Stimulated activated CD8-positive, alpha-beta memory T cell treated with anti-CD3 and anti-CD28 coated beads, Interleukin-15, amount 100 ng/mL, for 24 hours (primary cell): ENCODE results near the gene YTHDC2.
"Not testable (repeated sequence)": the region's sequence is repeated elsewhere in the genome, so short reads cannot be mapped to it uniquely, and the experiment has no call there.

ENCODE experiments used
- DNase-seq: peaks from one replicate; pipeline ENCODE4 v3.0.0-alpha.2; 2020; ENCODE audit warnings: low read depth

The YTHDC2 gene

GRCh38 chr5:113520429-113520828 is 6.9 kb downstream of the YTHDC2 start:
- DNase-seq, result no peak

GRCh38 chr5:113520899-113521298 is 7.4 kb downstream of the YTHDC2 start:
- no peak for DNase-seq

DNA sequence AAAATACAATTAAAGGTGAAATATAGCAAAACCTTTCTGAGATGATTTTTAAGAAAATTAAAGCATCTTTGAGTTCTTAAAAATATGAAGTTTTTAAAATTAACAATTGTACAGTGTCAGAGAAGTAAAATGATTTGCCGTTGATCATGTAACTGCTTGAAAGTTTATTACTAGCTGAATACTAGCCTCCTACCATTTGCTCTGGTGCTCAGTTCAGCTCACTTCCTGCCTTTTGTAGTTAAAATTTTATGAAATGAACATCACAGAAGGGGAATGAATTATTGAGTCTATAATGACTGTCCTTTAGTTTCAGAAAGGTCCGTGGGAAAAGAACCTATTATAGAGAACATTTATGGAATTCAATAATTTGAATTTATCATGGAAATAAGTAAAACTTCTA is 9.7 kb downstream of the YTHDC2 start:
- DNase-seq, result no peak

GRCh38 chr5:113524927-113525326 is 11.4 kb downstream of the YTHDC2 start:
- no peak for DNase-seq

GRCh38 chr5:113526421-113526820 is 12.9 kb downstream of the YTHDC2 start:
- DNase-seq, result no peak

- no peak for DNase-seq
Observed at GRCh38 chr5:113527746-113528145, 14.3 kb downstream of the YTHDC2 start.

GRCh38 chr5:113531481-113532159 is 18.1 kb downstream of the YTHDC2 start:
- no peak for DNase-seq

DNA sequence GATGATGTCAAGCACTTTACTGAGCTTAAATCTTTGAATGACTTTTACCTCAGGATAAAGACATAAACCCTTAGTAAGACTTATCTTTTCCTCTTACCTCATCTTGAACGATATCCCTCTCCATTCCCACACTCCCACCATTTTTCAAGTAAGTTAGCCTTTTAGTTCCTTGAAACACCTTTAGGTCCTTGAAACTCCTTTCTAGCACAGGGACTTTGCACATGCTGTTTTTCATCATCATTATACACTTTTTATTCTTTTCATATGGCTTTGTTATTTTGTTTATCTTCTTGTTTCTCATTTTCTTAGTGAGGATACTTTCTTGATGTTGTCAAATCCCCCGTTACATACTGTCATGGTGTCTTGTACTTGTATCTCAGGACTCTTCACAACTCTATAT is 24.8 kb downstream of the YTHDC2 start:
- no peak for DNase-seq

- DNase-seq, result no peak
Observed at GRCh38 chr5:113546703-113547183, 33.2 kb downstream of the YTHDC2 start.

DNA sequence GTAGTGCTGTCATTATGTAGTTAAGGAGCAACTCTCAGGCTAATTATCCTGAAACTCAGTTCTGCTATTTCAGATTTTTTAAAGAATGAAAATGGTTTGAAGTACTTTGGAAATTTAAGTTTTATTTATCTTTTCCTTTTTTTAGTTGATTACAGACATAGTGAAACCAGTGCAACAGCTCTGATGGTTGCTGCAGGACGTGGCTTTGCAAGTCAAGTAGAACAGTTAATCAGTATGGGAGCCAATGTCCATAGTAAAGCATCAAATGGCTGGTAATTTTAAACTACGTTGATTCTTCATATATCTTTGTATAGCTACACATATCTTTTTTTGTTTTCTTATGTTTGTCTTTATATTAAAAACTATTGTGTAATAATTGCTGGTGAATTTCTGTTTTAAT is 34.9 kb downstream of the YTHDC2 start:
- DNase-seq, result no peak

DNA sequence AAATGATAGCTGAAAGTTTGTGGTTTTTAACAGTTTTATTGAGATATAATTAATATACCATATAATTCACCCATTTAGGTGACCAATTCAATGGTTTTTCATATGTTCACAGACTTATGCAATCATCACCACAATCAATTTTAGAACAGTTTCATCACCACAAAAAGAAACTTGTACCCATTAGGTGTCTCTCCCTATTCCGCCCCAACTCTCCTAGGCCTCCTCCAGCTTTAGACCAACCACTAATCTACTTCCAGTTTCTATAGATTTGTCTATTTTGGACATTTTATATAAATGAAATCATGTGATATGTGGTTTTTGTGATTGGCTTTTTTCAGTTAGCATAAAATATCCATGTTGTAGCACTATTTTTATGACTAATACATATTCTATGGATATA is 38.6 kb downstream of the YTHDC2 start:
- DNase-seq, result no peak

DNA sequence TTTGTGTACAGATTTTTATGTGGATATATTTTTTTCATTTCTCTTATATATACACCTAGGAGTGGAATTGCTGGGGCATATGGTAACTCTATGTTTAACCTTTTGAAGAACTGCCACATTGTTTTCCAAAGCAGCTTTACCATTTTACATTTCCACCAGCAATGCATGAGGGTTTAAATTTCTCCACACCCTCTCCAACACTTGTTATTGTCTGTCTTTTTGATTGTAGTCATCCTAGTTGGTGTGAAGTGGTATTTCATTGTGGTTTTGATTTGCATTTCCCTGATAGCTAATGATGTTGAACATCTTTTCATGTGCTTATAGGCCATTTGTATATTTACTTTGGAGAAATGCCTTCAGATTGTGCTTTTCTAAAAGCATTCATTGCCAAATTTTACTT is 39.1 kb downstream of the YTHDC2 start:
- no peak for DNase-seq

- DNase-seq, result no peak
Observed at GRCh38 chr5:113562828-113563400, 49.4 kb downstream of the YTHDC2 start.

GRCh38 chr5:113569396-113569795 is 55.9 kb downstream of the YTHDC2 start:
- DNase-seq, result no peak

DNA sequence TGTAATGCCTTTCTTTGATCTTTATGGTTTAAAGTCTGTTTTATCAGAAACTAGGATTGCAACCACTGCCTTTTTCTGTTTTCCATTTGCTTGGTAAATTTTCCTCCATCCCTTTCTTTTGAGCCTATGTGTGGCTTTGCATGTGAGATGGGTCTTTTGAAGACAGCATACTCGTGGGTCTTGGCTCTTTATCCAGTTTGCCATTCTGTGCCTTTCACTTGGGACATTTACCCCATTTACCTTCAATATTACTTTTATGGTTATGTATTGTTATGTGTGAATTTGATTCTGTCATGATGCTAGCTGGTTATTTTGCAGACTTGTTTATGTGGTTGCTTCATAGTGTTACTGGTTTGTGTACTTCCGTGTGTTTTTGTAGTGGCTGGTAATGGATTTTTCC is 59.2 kb downstream of the YTHDC2 start:
- DNase-seq, result no peak

DNA sequence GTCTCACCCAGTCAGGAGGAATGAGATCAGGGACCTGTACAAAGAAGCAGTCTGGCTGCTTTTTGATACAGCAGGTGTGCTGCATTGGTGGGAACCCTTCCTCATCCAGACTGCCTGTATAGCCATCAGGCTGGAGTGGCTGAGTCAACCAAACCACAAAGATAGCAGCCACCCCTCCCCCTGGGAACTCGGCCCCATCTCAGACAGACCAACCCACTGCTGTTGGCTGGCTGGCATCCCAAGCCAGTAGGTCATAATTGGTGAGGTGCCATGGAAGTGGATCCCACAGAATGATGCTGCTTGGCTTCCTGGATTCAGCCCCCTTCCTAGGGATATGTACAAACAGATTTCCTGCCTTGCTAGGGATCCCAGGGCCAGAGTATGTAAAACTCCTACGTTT is 60.9 kb downstream of the YTHDC2 start:
- no peak for DNase-seq

DNA sequence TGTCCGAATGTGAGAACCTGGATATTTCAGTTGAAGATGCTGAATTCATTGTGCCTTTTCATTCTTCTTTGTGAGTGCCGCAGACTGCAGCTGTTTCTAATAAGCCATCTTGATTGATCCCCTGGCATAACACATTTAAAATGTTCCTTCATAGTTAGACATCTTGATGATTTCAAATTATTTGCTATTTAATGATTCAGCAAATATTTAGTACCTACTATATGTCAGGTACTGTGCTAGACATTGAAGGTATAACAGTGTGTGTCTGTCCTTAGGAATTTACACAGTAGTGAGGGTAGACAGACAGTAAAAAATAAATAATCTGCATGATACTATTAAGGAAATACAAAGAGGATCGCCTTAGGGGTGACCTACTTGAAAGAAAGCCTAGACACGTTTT is 61.6 kb downstream of the YTHDC2 start:
- DNase-seq, result no peak

- no peak for DNase-seq
Observed at GRCh38 chr5:113578091-113578490, 64.6 kb downstream of the YTHDC2 start.

- DNase-seq, result no peak
Observed at GRCh38 chr5:113581388-113581787, 67.9 kb downstream of the YTHDC2 start.

DNA sequence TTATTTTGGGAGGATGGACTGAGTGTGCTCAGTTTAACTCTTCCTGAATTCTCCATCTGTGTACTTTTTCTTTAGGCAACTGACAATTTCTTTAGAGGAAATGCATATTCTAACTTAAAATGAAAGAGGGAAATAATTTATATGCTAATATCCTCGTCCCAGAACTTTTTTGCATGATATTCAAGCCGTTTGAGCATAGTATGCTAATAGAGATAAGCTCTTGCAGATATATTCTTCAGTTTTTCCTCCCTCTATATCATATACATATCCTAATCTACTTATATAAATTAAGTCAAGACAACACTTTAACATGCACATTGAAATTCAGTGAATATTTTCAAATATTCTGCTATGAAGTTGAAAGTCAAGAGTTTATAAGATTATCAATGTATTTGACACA is 84.7 kb downstream of the YTHDC2 start:
- DNase-seq, result no peak

DNA sequence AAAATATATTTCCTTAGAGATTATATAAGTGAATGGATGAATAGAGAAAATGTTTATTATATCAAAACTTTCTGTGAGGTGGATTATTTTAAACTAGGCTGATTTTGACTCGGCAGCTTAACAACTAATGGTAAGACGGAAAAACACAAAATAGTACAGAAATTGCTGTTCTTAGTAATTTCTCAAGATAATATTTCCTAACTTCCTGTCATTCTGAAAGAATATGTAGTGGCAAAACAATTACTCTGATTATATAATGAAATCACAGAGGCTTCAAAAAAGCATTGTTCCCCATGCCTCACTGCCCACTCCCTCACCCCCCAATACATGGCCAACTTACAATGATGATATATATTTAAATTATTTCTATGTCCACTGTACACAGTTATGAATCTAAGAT is 85.4 kb downstream of the YTHDC2 start:
- DNase-seq, result no peak

DNA sequence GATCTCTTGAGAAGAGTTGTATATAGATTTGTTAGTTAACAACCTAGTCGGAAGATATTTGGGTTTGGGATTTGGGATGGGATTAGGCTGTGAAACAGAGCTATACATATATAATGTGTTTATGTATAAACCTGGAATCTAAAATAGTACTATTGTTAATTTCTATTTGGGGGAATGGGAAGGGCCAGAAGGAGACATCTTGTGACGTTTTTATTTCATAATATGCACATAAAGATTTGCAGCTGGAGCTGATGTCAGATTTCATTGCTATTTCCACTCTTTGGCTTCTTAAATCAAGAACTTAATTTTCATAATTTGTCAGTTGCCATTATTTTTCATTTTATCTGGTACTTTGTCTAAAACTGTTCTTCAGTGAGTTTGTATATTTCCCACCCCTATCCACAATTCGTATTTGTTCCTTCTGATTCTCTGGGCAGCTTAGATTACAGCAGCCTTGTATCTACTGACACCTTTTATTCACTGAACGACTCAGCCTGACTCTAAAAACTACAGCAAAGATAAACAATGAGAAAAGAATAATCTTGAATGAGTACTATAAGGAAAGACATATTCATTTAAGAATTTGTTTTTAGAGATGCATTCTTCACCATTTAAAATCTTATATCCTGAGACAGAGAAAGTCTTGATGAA is 86.9 kb downstream of the YTHDC2 start:
- DNase-seq, result no peak

DNA sequence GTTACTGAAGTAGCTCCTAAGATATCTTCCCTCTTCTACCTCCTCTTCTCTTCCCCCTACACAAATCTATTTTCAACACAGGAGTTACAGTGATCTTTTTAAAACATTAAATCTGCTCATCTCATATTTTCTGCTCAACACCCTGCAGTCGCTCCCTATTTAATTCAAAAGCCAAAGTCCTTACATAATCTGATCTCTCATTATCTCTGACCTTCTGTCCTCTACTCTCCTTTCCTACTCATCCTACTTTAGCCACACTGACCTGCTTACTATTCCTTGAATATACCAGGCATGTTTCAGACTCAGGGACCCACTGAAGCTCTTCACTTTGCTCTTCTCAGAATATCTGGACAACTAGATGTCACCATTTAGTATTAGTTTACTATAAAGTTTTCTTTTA is 87.9 kb downstream of the YTHDC2 start:
- DNase-seq, result no peak

DNA sequence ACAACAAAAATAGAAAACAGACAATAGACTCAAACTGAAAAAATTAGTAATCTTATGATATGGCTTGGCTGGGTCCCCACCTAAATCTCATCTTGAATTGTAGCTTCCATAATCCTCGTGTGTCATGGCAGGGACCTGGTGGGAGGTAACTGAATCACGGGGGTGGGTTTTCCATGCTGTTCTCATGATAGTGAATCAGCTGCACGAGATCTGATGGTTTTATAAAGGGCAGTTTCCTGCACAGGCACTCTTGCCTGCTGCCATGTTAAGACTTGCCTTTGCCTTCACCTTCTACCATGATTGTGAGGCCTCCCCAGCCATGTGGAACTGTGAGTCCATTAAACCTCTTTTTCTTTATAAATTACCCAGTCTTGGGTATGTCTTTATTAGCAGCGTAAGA is 89.8 kb downstream of the YTHDC2 start:
- not testable (repeated sequence) for DNase-seq
